ENCODE results near the gene NPTXR.

GRCh38 chr22:38783095-38783615 lies 60.7 kb downstream of the NPTXR start:
- TF ChIP-seq CTCF (IDR thresholded peaks at IDR 0.05) = no peak
- TF ChIP-seq POLR2A (IDR thresholded peaks at IDR 0.05) = no peak
- TF ChIP-seq EP300 (IDR thresholded peaks at IDR 0.05) = no peak
